ENCODE data around the gene GFRA3.

GFRA3 gene

DNA sequence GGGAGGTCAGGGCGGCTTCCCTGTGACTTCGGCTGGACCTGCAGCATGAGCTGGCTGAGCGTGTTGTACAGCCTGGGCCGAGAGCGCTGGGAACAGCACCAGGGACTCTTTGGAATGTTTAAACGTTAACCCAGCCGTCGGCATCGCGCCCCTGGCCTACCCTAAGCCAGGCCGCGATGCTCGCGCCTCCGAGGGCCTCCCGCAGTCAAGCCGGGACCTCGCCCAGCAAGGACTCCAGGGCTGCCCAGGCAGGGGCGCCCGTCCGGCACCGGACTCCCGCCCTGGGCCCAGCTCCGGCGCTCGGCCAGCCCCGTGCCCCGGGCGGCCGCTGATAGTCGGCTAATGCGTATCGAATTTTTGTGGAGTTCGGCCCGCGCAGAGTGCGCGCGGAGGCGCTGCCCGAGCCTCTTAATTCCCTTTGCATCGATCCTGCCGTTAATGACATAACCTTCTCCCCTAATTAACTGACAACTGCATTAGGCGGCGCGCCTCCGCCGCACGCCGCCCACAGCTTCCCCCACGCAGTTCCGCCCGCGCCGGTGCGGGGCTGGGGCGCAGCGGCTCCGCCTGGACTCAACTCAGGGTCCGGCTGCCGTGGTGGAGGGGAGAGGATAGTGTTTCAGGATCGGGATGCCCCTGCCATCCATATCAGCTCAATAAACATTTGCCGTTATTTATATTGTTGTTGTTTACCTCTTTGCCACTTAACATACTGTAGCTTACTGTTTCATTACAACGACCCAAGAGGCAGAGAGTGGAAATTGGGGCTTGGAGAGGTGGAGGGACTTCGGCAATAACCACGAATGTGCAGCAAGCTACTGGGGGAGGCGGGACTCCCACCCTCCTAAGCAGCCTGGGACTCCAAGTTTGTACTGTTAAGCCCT is 32.5 kb downstream of the GFRA3 start:
- TF ChIP-seq JUND (IDR thresholded peaks at IDR 0.05; ENCODE audit: low read depth), result no peak
- DNase-seq (ENCODE audit: low read depth in 1 of 2, low spot score in 1 of 2), result no peak
- in situ Hi-C loops (cut with HindIII; ENCODE audit: low pct_unique_long_range_greater_than_20kb, low sequenced_read_pairs), result no loop called here

GRCh38 chr5:138240650-138241385 is 33.6 kb downstream of the GFRA3 start:
- no peak for TF ChIP-seq JUND (IDR thresholded peaks at IDR 0.05; ENCODE audit: low read depth)
- no peak for DNase-seq (ENCODE audit: low read depth in 1 of 2, low spot score in 1 of 2)
- in situ Hi-C loops (cut with HindIII; ENCODE audit: low pct_unique_long_range_greater_than_20kb, low sequenced_read_pairs), result no loop called here

DNA sequence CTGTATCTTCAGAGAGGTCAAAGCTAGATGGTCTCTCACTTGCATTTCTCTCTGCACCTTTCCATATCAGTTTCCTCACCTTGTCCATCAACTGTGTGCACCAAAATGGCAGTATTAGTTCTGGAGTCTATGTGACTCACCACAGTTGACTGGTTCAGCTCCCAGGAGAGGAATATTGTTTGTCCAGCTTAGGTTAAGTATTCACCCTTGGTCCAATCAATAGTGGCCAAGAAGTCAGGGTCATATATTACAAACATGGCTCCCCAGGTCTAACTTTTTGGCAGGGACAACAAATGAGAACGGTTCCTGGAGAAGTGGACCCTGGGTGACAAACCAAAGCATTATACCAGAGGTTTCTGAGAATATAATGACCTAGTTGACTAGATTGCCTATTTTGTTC is 36.4 kb downstream of the GFRA3 start:
- in situ Hi-C loops (cut with HindIII; ENCODE audit: low pct_unique_long_range_greater_than_20kb, low sequenced_read_pairs), result no loop called here
- DNase-seq (ENCODE audit: low read depth in 1 of 2, low spot score in 1 of 2), result no peak
- TF ChIP-seq JUND (IDR thresholded peaks at IDR 0.05; ENCODE audit: low read depth), result no peak

DNA sequence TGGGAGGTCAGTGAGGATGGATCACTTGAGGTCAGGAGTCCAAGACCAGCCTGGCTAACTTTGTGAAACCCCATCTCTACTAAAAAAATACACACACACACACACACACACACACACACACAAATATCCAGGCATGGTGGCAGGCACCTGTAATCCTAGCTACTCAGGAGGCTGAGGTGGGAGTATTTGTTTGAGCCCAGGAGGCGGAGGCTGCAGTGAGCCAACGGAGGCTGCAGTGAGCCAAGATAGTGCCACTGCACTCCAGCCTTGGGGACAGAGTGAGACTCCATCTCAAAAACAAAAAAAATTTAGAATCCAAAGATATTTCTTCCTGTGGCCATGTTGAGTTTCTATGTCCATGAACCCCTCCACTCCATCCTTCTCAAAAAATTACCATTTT is 39.8 kb downstream of the GFRA3 start:
- in situ Hi-C loops (cut with HindIII; ENCODE audit: low pct_unique_long_range_greater_than_20kb, low sequenced_read_pairs), result no loop called here
- TF ChIP-seq JUND (IDR thresholded peaks at IDR 0.05; ENCODE audit: low read depth), result no peak
- no peak for DNase-seq (ENCODE audit: low read depth in 1 of 2, low spot score in 1 of 2)

GRCh38 chr5:138233280-138233679 is 41.1 kb downstream of the GFRA3 start:
- in situ Hi-C loops (cut with HindIII; ENCODE audit: low pct_unique_long_range_greater_than_20kb, low sequenced_read_pairs), result no loop called here
- DNase-seq (ENCODE audit: low read depth in 1 of 2, low spot score in 1 of 2), result no peak
- no peak for TF ChIP-seq JUND (IDR thresholded peaks at IDR 0.05; ENCODE audit: low read depth)

DNA sequence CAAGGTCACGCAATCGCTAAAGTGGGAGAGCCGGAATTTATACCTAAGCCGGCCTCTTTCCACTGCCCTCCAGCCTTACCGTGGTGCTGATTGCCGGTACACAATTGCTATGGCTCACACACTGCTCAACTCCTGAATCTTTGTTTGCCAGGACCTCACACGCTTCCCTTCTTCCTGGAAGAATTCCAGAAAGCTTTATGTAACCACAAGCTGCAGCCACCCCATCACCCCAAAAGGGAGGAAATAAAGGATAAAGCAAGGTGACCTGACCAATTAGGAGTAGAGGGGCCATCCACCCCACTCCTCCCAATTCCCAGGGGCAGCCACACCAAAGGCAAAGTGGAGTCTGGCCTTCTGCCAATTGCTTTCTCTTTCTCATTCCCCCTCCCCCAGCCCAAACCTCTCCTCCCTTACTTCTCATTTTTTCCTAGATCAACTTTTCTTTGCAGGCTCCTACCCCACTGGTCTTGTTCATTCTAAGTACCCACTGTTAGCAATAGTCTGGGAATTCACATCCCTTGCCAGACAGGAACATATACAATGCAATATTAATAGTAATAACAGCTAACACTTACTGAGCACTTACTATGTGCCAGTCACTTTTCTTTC is 43.3 kb downstream of the GFRA3 start:
- TF ChIP-seq JUND (IDR thresholded peaks at IDR 0.05; ENCODE audit: low read depth), result no peak
- in situ Hi-C loops (cut with HindIII; ENCODE audit: low pct_unique_long_range_greater_than_20kb, low sequenced_read_pairs), result no loop called here
- DNase-seq (ENCODE audit: low read depth in 1 of 2, low spot score in 1 of 2), result peak in 1 of 2 experiments; percentile 36

- no peak for TF ChIP-seq JUND (IDR thresholded peaks at IDR 0.05; ENCODE audit: low read depth)
- no peak for DNase-seq (ENCODE audit: low read depth in 1 of 2, low spot score in 1 of 2)
- in situ Hi-C loops (cut with HindIII; ENCODE audit: low pct_unique_long_range_greater_than_20kb, low sequenced_read_pairs), result no loop called here
These were observed 44.2 kb downstream of the GFRA3 start for GRCh38 chr5:138230261-138230660.

- TF ChIP-seq JUND (IDR thresholded peaks at IDR 0.05; ENCODE audit: low read depth), result no peak
- DNase-seq (ENCODE audit: low read depth in 1 of 2, low spot score in 1 of 2), result no peak
- in situ Hi-C loops (cut with HindIII; ENCODE audit: low pct_unique_long_range_greater_than_20kb, low sequenced_read_pairs), result no loop called here
These were observed 45.0 kb downstream of the GFRA3 start for GRCh38 chr5:138229387-138229786.

- in situ Hi-C loops (cut with HindIII; ENCODE audit: low pct_unique_long_range_greater_than_20kb, low sequenced_read_pairs), result no loop called here
These were observed 47.5 kb downstream of the GFRA3 start for GRCh38 chr5:138226910-138227309.

DNA sequence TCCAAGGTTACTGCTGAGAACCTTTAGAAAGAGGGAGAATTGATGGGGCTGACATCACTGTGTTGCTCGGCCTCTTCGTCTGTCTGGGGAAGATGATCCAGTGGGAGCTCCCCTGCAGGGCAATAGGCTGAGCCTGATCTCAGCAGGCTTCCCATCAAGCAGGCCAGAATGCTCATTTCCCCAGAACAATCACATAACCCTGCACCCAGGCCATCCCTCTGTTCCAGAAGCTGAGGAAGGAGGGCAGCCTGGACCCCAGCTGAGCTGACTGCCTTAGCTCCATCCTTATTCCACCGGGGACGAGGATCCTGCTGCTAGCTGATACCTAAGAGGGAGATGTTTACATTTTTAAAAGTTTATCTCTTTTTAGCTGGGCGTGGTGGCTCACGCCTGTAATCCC is 49.7 kb downstream of the GFRA3 start:
- in situ Hi-C loops (cut with HindIII; ENCODE audit: low pct_unique_long_range_greater_than_20kb, low sequenced_read_pairs), result no loop called here
- no peak for TF ChIP-seq JUND (IDR thresholded peaks at IDR 0.05; ENCODE audit: low read depth)
- DNase-seq (ENCODE audit: low read depth in 1 of 2, low spot score in 1 of 2), result no peak

More at GRCh38 chr5:138226910-138227309, 47.5 kb downstream of the GFRA3 start:
- no peak for TF ChIP-seq JUND (IDR thresholded peaks at IDR 0.05; ENCODE audit: low read depth)
- no peak for DNase-seq (ENCODE audit: low read depth in 1 of 2, low spot score in 1 of 2)

GRCh38 chr5:138223532-138223931 is 50.9 kb downstream of the GFRA3 start:
- TF ChIP-seq JUND (IDR thresholded peaks at IDR 0.05; ENCODE audit: low read depth), result no peak

GRCh38 chr5:138216799-138217198 is 57.6 kb downstream of the GFRA3 start:
- no peak for DNase-seq (ENCODE audit: low read depth in 1 of 2, low spot score in 1 of 2)
- in situ Hi-C loops (cut with HindIII; ENCODE audit: low pct_unique_long_range_greater_than_20kb, low sequenced_read_pairs), result no loop called here
- no peak for TF ChIP-seq JUND (IDR thresholded peaks at IDR 0.05; ENCODE audit: low read depth)

More at GRCh38 chr5:138223532-138223931, 50.9 kb downstream of the GFRA3 start:
- DNase-seq (ENCODE audit: low read depth in 1 of 2, low spot score in 1 of 2), result no peak
- in situ Hi-C loops (cut with HindIII; ENCODE audit: low pct_unique_long_range_greater_than_20kb, low sequenced_read_pairs), result no loop called here
